Measurements from ENCODE around the gene IRX5. TPM values are rescaled to one million over a fixed set of nuclear protein-coding genes. Genes with fewer than 3 reads are reported as not detected.

Gene IRX5
- total and polyA plus RNA-seq, 2 of the 8 experiments (the other 6 are each of a cell fraction or from before 2014, with no cell fraction given): 0.48 to 0.56 TPM

GRCh38 chr16:54965464-54965863, 34.8 kb downstream of the IRX5 start:
- no peak overlapping the region for H2BK120ac ChIP-seq (replicated peaks; ENCODE audit: low read depth, low read length)
- no peak overlapping the region for H2AFZ ChIP-seq (ENCODE audit: low read length)
- H3K36me3 ChIP-seq (ENCODE audit: control insufficient read depth in 2 of 4, insufficient read depth in 4 of 4, low read length in 3 of 4): no peaks in the 10 kb centered on the region
- H3K18ac ChIP-seq (ENCODE audit: extremely low read depth, low read length): no peak overlapping the region
- CTCF ChIA-PET (ENCODE audit: partially characterized antibody): interaction anchor here (1.9 kb wide), 1 partner anchor 8 kb away, joined by 12 read pairs; no protein-coding TSS in a partner anchor
- H4K8ac ChIP-seq (ENCODE audit: extremely low read depth, insufficient read depth, low read length): no peak overlapping the region
- POLR2A ChIA-PET (ENCODE audit: partially characterized antibody): no interaction called here
- H4K5ac ChIP-seq (ENCODE audit: insufficient read length, low read depth, low read length): no peak overlapping the region
- no peak overlapping the region for H4K91ac ChIP-seq (replicated peaks; ENCODE audit: insufficient read length, low read length)
- H3K14ac ChIP-seq (ENCODE audit: insufficient read length): no peak overlapping the region
- no peak overlapping the region for H3K4me2 ChIP-seq (ENCODE audit: insufficient read depth in 1 of 2, low read depth in 2 of 2, low read length in 2 of 2)
- H2AK5ac ChIP-seq (ENCODE audit: low read depth, low read length): no peak overlapping the region
- H3K23ac ChIP-seq (ENCODE audit: insufficient read length): no peak overlapping the region
- H3K23me2 ChIP-seq (ENCODE audit: low read depth, low read length): peaks cover 4% of the 10 kb centered on the region; the same call in 1 of the 2 replicates
- H3K9ac ChIP-seq (replicated peaks in 1 of 4; ENCODE audit: extremely low read depth in 1 of 4, low read depth in 3 of 4, low read length in 3 of 4): no peak overlapping the region
- DNase-seq (ENCODE audit: low read depth in 1 of 2, low spot score in 2 of 2) (no peak), FAIRE-seq (no peak)
- H3K79me1 ChIP-seq (ENCODE audit: low read depth, low read length): no peaks in the 10 kb centered on the region
- no peaks in the 10 kb centered on the region for H3K79me2 ChIP-seq (ENCODE audit: control insufficient read depth in 1 of 2, insufficient read depth in 2 of 2, low read length in 2 of 2)
- no peak overlapping the region for H2BK20ac ChIP-seq (ENCODE audit: low read length)
- H3K56ac ChIP-seq (replicated peaks; ENCODE audit: insufficient read length, low read depth, low read length): no peak overlapping the region
- 84% methylated on average over 2 of the region's 2 CpGs; no CpG with 5 or more reads in 1 of the 2 experiments for WGBS, 2 experiments (ENCODE audit: extremely low coverage in 1 of 2, insufficient coverage in 1 of 2, insufficient read length in 1 of 2, insufficient replicate concordance in 2 of 2, low coverage in 1 of 2, low lambda C conversion rate in 2 of 2, missing lambda C conversion rate in 1 of 2)
- H2BK12ac ChIP-seq (ENCODE audit: low read depth, low read length): no peak overlapping the region
- H3K27me3 ChIP-seq (replicated peaks in 1 of 4; ENCODE audit: control insufficient read depth in 3 of 4, extremely low read depth in 1 of 4, insufficient read depth in 3 of 4, low read length in 3 of 4): no peaks in the 10 kb centered on the region
- H3K4ac ChIP-seq (replicated peaks; ENCODE audit: insufficient read length, low read depth, low read length): no peak overlapping the region
- no peaks in the 10 kb centered on the region for H3K4me1 ChIP-seq (replicated peaks in 1 of 4; ENCODE audit: control insufficient read depth in 3 of 4, insufficient read depth in 4 of 4, low read length in 3 of 4)
- no peak overlapping the region for H3K27ac ChIP-seq (ENCODE audit: low read depth, low read length)
- H2BK5ac ChIP-seq (ENCODE audit: low read depth, low read length): no peak overlapping the region
- no peaks in the 10 kb centered on the region for H3K9me3 ChIP-seq (ENCODE audit: insufficient read depth in 2 of 2, low read depth in 1 of 2, low read length in 1 of 2)
- no peak overlapping the region for H2BK15ac ChIP-seq (ENCODE audit: low read length)
- no peak overlapping the region for H3K4me3 ChIP-seq (ENCODE audit: extremely low read depth in 1 of 4, insufficient read depth in 2 of 4, low read depth in 3 of 4, low read length in 4 of 4)
- H4K20me1 ChIP-seq (replicated peaks in 1 of 2; ENCODE audit: control insufficient read depth in 1 of 2, insufficient read depth in 2 of 2, low read length in 2 of 2): no peaks in the 10 kb centered on the region
- TF ChIP-seq JUND (IDR thresholded peaks at IDR 0.05; ENCODE audit: low read length): no peak
- TF ChIP-seq TBP (IDR thresholded peaks at IDR 0.05; ENCODE audit: low read depth, low read length): no peak
- no peak for TF ChIP-seq TCF12 (IDR thresholded peaks at IDR 0.05; ENCODE audit: low read depth, low read length)
- no peak for TF ChIP-seq CBX8 (IDR thresholded peaks at IDR 0.05; ENCODE audit: borderline replicate concordance, low read depth, low read length)
- TF ChIP-seq TAF7 (optimal IDR thresholded peaks at IDR 0.05; ENCODE audit: borderline replicate concordance, low read depth, low read length): no peak
- no peak for TF ChIP-seq KDM5A (IDR thresholded peaks at IDR 0.05; ENCODE audit: low read length)
- TF ChIP-seq USF2 (IDR thresholded peaks at IDR 0.05; ENCODE audit: low read length): no peak
- TF ChIP-seq HDAC2 (IDR thresholded peaks at IDR 0.05; ENCODE audit: borderline replicate concordance in 1 of 2, low read depth in 2 of 2, low read length in 2 of 2): no peak
- no peak for TF ChIP-seq RBBP5 (IDR thresholded peaks at IDR 0.05; ENCODE audit: borderline replicate concordance, low read depth, low read length)
- TF ChIP-seq TEAD4 (IDR thresholded peaks at IDR 0.05; ENCODE audit: low read depth, low read length): no peak
- TF ChIP-seq EGR1 (IDR thresholded peaks at IDR 0.05; ENCODE audit: borderline replicate concordance, low read depth, low read length): no peak
- TF ChIP-seq YY1 (IDR thresholded peaks at IDR 0.05; ENCODE audit: low read depth, low read length): no peak
- TF ChIP-seq CHD1 (IDR thresholded peaks at IDR 0.05; ENCODE audit: low read depth, low read length): no peak
- no peak for TF ChIP-seq NANOG (IDR thresholded peaks at IDR 0.05; ENCODE audit: insufficient read depth, low read depth, low read length, poor library complexity, severe bottlenecking)

Data from H1 (cell line).